Measurements from ENCODE around the gene ZNF485. TPM values are rescaled to one million over a fixed set of nuclear protein-coding genes. Genes with fewer than 3 reads are reported as not detected.

Gene ZNF485
- total RNA-seq, 4 donors from 2014 or later: 2.2 to 13.1 (median 5.8) TPM

GRCh38 chr10:43605850-43606322 is 352 bp upstream of the ZNF485 start:
- DNase-seq (ENCODE audit: low spot score) (no peak), ATAC-seq (ENCODE audit: low FRiP score) (peak; percentile 5)
- TF ChIP-seq CTCF (IDR thresholded peaks at IDR 0.05): no peak

- TF ChIP-seq CTCF (IDR thresholded peaks at IDR 0.05): no peak
- ATAC-seq (ENCODE audit: low FRiP score): no peak
Measured at GRCh38 chr10:43607199-43607573, 948 bp downstream of the ZNF485 start.

GRCh38 chr10:43610636-43611035 is 4.4 kb downstream of the ZNF485 start:
- no peak for TF ChIP-seq CTCF (IDR thresholded peaks at IDR 0.05)
- DNase-seq (ENCODE audit: low spot score): no peak
- ATAC-seq (ENCODE audit: low FRiP score): no peak

More at GRCh38 chr10:43607199-43607573, 948 bp downstream of the ZNF485 start:
- no peak for DNase-seq (ENCODE audit: low spot score)

- no peak for TF ChIP-seq CTCF (IDR thresholded peaks at IDR 0.05)
- DNase-seq (ENCODE audit: low spot score) (no peak), ATAC-seq (ENCODE audit: low FRiP score) (no peak)
Measured at GRCh38 chr10:43616697-43617370, 10.6 kb downstream of the ZNF485 start.

- no peak for TF ChIP-seq CTCF (IDR thresholded peaks at IDR 0.05)
- ATAC-seq (ENCODE audit: low FRiP score) (no peak), DNase-seq (ENCODE audit: low spot score) (no peak)
Measured at GRCh38 chr10:43619368-43619767, 13.1 kb downstream of the ZNF485 start.

- ATAC-seq (ENCODE audit: low FRiP score) (no peak), DNase-seq (ENCODE audit: low spot score) (no peak)
- no peak for TF ChIP-seq CTCF (IDR thresholded peaks at IDR 0.05)
Measured at GRCh38 chr10:43622038-43622437, 15.8 kb downstream of the ZNF485 start.

GRCh38 chr10:43623351-43623750 is 17.1 kb downstream of the ZNF485 start:
- ATAC-seq (ENCODE audit: low FRiP score): peak; percentile 48
- no peak for TF ChIP-seq CTCF (IDR thresholded peaks at IDR 0.05)

More at GRCh38 chr10:43623351-43623750, 17.1 kb downstream of the ZNF485 start:
- DNase-seq (ENCODE audit: low spot score): no peak
